ES-I3 (cell line): ENCODE results near the gene DLGAP5.

Experiments
- H3K36me3 ChIP-seq: 2 replicates; pipeline ENCODE4 v1.6.1; 2013; ENCODE audit warnings: mild to moderate bottlenecking, low read length, control low read depth, moderate library complexity; ENCODE audit not compliant: insufficient read depth
- H3K4me1 ChIP-seq: 2 replicates; pipeline ENCODE4 v1.6.1; 2013; ENCODE audit warnings: mild to moderate bottlenecking, control low read depth, low read length; ENCODE audit not compliant: insufficient read depth
- H3K9ac ChIP-seq: 2 replicates; pipeline ENCODE4 v1.6.1; 2013; ENCODE audit warnings: low read depth, mild to moderate bottlenecking, low read length, moderate library complexity
- H3K9me3 ChIP-seq: 2 replicates; pipeline ENCODE4 v1.6.1; 2013; ENCODE audit warnings: mild to moderate bottlenecking, low read length, moderate library complexity; ENCODE audit not compliant: control insufficient read depth, insufficient read depth

The DLGAP5 gene

GRCh38 chr14:55120571-55121495 is 70.6 kb downstream of the DLGAP5 start:
- H3K4me1 ChIP-seq = peaks cover 5% of the 10 kb centered on the region; the same call in 1 of the 2 replicates
- H3K36me3 ChIP-seq = no peaks in the 10 kb centered on the region
- no peak overlapping the region for H3K9ac ChIP-seq
- no peaks in the 10 kb centered on the region; the same call in 1 of the 2 replicates for H3K9me3 ChIP-seq

GRCh38 chr14:55118761-55119160 is 72.6 kb downstream of the DLGAP5 start:
- Histone ChIP-seq H3K9ac (no peak overlapping the region), H3K9me3 (no peaks in the 10 kb centered on the region; the same call in 1 of the 2 replicates), H3K4me1 (peaks cover 5% of the 10 kb centered on the region; the same call in 1 of the 2 replicates), H3K36me3 (no peaks in the 10 kb centered on the region)

- Histone ChIP-seq H3K9ac (no peak overlapping the region), H3K9me3 (no peaks in the 10 kb centered on the region), H3K4me1 (peaks cover 5% of the 10 kb centered on the region; the same call in 1 of the 2 replicates), H3K36me3 (no peaks in the 10 kb centered on the region)
These were observed 73.5 kb downstream of the DLGAP5 start for GRCh38 chr14:55117803-55118441.

- Histone ChIP-seq H3K4me1 (peaks cover 5% of the 10 kb centered on the region; the same call in 1 of the 2 replicates), H3K9me3 (no peaks in the 10 kb centered on the region), H3K36me3 (no peaks in the 10 kb centered on the region), H3K9ac (no peak overlapping the region)
These were observed 74.9 kb downstream of the DLGAP5 start for GRCh38 chr14:55116246-55117030.

GRCh38 chr14:55115861-55116245 is 75.5 kb downstream of the DLGAP5 start:
- Histone ChIP-seq H3K36me3 (no peaks in the 10 kb centered on the region), H3K9ac (no peak overlapping the region), H3K9me3 (no peaks in the 10 kb centered on the region), H3K4me1 (peaks cover 5% of the 10 kb centered on the region; the same call in 1 of the 2 replicates)

- H3K9me3 ChIP-seq = no peaks in the 10 kb centered on the region
- H3K4me1 ChIP-seq = peaks cover 5% of the 10 kb centered on the region; the same call in 1 of the 2 replicates
- H3K9ac ChIP-seq = no peak overlapping the region
These were observed 75.9 kb downstream of the DLGAP5 start for GRCh38 chr14:55115460-55115859.

GRCh38 chr14:55114720-55115119 is 76.7 kb downstream of the DLGAP5 start:
- H3K4me1 ChIP-seq = peaks cover 5% of the 10 kb centered on the region; the same call in 1 of the 2 replicates
- H3K36me3 ChIP-seq = no peaks in the 10 kb centered on the region
- H3K9ac ChIP-seq = no peak overlapping the region
- no peaks in the 10 kb centered on the region for H3K9me3 ChIP-seq

More at GRCh38 chr14:55115460-55115859, 75.9 kb downstream of the DLGAP5 start:
- H3K36me3 ChIP-seq = no peaks in the 10 kb centered on the region

- Histone ChIP-seq H3K9ac (no peak overlapping the region), H3K36me3 (no peaks in the 10 kb centered on the region), H3K4me1 (peaks cover 11% of the 10 kb centered on the region), H3K9me3 (no peaks in the 10 kb centered on the region)
These were observed 80.2 kb downstream of the DLGAP5 start for GRCh38 chr14:55111122-55111708.

GRCh38 chr14:55109836-55110235 is 81.5 kb downstream of the DLGAP5 start:
- H3K4me1 ChIP-seq = peaks cover 11% of the 10 kb centered on the region

GRCh38 chr14:55107766-55108554 is 83.4 kb downstream of the DLGAP5 start:
- Histone ChIP-seq H3K4me1 (peaks cover 21% of the 10 kb centered on the region), H3K9ac (no peak overlapping the region), H3K36me3 (no peaks in the 10 kb centered on the region), H3K9me3 (no peaks in the 10 kb centered on the region; the same call in 1 of the 2 replicates)

More at GRCh38 chr14:55109836-55110235, 81.5 kb downstream of the DLGAP5 start:
- Histone ChIP-seq H3K36me3 (no peaks in the 10 kb centered on the region), H3K9me3 (no peaks in the 10 kb centered on the region), H3K9ac (no peak overlapping the region)

GRCh38 chr14:55105991-55106390 is 85.4 kb downstream of the DLGAP5 start:
- H3K36me3 ChIP-seq = no peaks in the 10 kb centered on the region
- H3K9ac ChIP-seq = no peak overlapping the region
- no peaks in the 10 kb centered on the region; the same call in 1 of the 2 replicates for H3K9me3 ChIP-seq
- H3K4me1 ChIP-seq = peaks cover 31% of the 10 kb centered on the region

- Histone ChIP-seq H3K36me3 (no peaks in the 10 kb centered on the region), H3K9me3 (no peaks in the 10 kb centered on the region; the same call in 1 of the 2 replicates), H3K9ac (no peak overlapping the region), H3K4me1 (peaks cover 31% of the 10 kb centered on the region)
These were observed 87.1 kb downstream of the DLGAP5 start for GRCh38 chr14:55103971-55104954.
